GM23248 (cell line): ENCODE data around the gene LRP3. TPM values are rescaled to one million over a fixed set of nuclear protein-coding genes. Genes with fewer than 3 reads are reported as not detected.

Source experiments
- DNase-seq: peaks from one replicate; pipeline ENCODE4 v3.0.0-alpha.2; 2015
- H2AFZ ChIP-seq: fragments of 200-600 bp; sonication (generic); 2 replicates; pipeline ENCODE4 v1.6.1; 2016; ENCODE audit warnings: antibody characterized with exemption
- H3F3A ChIP-seq: fragments of 200-600 bp; sonication (generic); 2 replicates; pipeline ENCODE4 v1.6.1; 2016; ENCODE audit warnings: mild to moderate bottlenecking, antibody characterized with exemption, mixed run types; ENCODE audit not compliant: insufficient read depth
- H3K27ac ChIP-seq: fragments of 200-600 bp; sonication (generic); 2 replicates; pipeline ENCODE4 v1.5.1; 2016; ENCODE audit warnings: mild to moderate bottlenecking
- H3K27me3 ChIP-seq: fragments of 200-600 bp; sonication (generic); replicated peaks from 2 replicates; pipeline ENCODE4 v1.6.1; 2016; ENCODE audit warnings: mild to moderate bottlenecking; ENCODE audit not compliant: insufficient read depth
- H3K36me3 ChIP-seq: fragments of 200-600 bp; sonication (generic); 2 replicates; pipeline ENCODE4 v1.6.1; 2016; ENCODE audit warnings: low read depth, mild to moderate bottlenecking
- H3K4me1 ChIP-seq: fragments of 200-600 bp; sonication (generic); 2 replicates; pipeline ENCODE4 v1.6.1; 2016; ENCODE audit warnings: mild to moderate bottlenecking; ENCODE audit not compliant: insufficient read depth
- H3K4me2 ChIP-seq: fragments of 200-600 bp; sonication (generic); one replicate; pipeline ENCODE4 v1.6.1; 2016; ENCODE audit warnings: mild to moderate bottlenecking; ENCODE audit not compliant: unreplicated experiment
- H3K4me3 ChIP-seq: fragments of 200-600 bp; sonication (generic); 2 replicates; pipeline ENCODE4 v1.5.1; 2016; ENCODE audit warnings: mild to moderate bottlenecking
- H3K79me2 ChIP-seq: fragments of 200-600 bp; sonication (generic); 2 replicates; pipeline ENCODE4 v1.6.1; 2016; ENCODE audit warnings: mild to moderate bottlenecking; ENCODE audit not compliant: insufficient read depth
- H3K9ac ChIP-seq: fragments of 200-600 bp; sonication (generic); 2 replicates; pipeline ENCODE4 v1.6.1; 2016; ENCODE audit warnings: mild to moderate bottlenecking
- H3K9me2 ChIP-seq: fragments of 200-600 bp; sonication (generic); 2 replicates; pipeline ENCODE4 v1.6.1; 2016; ENCODE audit warnings: mixed run types, mild to moderate bottlenecking, moderate library complexity; ENCODE audit not compliant: insufficient read depth
- H3K9me3 ChIP-seq: fragments of 200-600 bp; sonication (generic); one replicate; pipeline ENCODE4 v1.6.1; 2017; ENCODE audit warnings: low read depth
- H4K20me1 ChIP-seq: fragments of 200-600 bp; sonication (generic); 2 replicates; pipeline ENCODE4 v1.6.0; 2016; ENCODE audit not compliant: insufficient read depth
- EZH2 ChIP-seq: fragments of 200-600 bp; sonication (generic); IDR thresholded peaks from 2 replicates; pipeline ENCODE4 v1.6.1; 2018; ENCODE audit warnings: antibody characterized with exemption, mild to moderate bottlenecking; ENCODE audit not compliant: insufficient read depth, poor library complexity, severe bottlenecking
- EZH2phosphoT487 ChIP-seq: fragments of 200-600 bp; sonication (generic); IDR thresholded peaks from 2 replicates; pipeline ENCODE4 v1.6.1; 2018; ENCODE audit warnings: antibody characterized with exemption, moderate library complexity, mild to moderate bottlenecking, low read depth; ENCODE audit not compliant: insufficient read depth
- WGBS, 2 experiments: methylation state at CpG; one replicate each; pipeline ENCODE4 v1.1.6; 2015 to 2017; ENCODE audit warnings: low lambda C conversion rate in 2 of 2, low coverage in 1 of 2; ENCODE audit errors: missing lambda C conversion rate in 2 of 2; 5-methylcytosine and 5-hydroxymethylcytosine counted together
- in situ Hi-C: fragments of 300-500 bp; cut with MboI; formaldehyde crosslinking; loops from 2 replicates; pipeline ENCODE4 v1.15.0; 2020
- polyA plus RNA-seq: library from polyadenylated mRNA; unstranded; fragments of >200 nt; fragmentation: Nextera tagmentation; extraction: Ambion mirVana; gene quantifications from 2 replicates; pipeline ENCODE4 v1.2.1, GENCODE V29; 2016
- total RNA-seq: library from RNA; depleted of rRNA; stranded (reverse); fragments of >200 nt; shearing (Covaris generic); gene quantifications from 2 replicates; pipeline ENCODE4 v1.2.3, GENCODE V29; 2014

The LRP3 gene
- total and polyA plus RNA-seq, 2 experiments from 2014 or later = 2.9 to 58.3 TPM

GRCh38 chr19:33251076-33251475, 56.9 kb downstream of the LRP3 start:
- H3K9ac ChIP-seq = no peak overlapping the region
- H3F3A ChIP-seq = no peaks in the 10 kb centered on the region
- no peak overlapping the region for H3K27ac ChIP-seq
- 36 to 58% methylated on average over 7 to 11 of the region's 12 CpGs for WGBS, 2 experiments
- H3K4me2 ChIP-seq = no peak overlapping the region
- no peaks in the 10 kb centered on the region for H3K9me2 ChIP-seq
- H3K4me1 ChIP-seq = no peaks in the 10 kb centered on the region
- no peaks in the 10 kb centered on the region for H4K20me1 ChIP-seq
- no peaks in the 10 kb centered on the region for H3K36me3 ChIP-seq
- TF ChIP-seq EZH2phosphoT487 = no peak
- TF ChIP-seq EZH2 = no peak
- no peaks in the 10 kb centered on the region for H3K9me3 ChIP-seq
- H3K79me2 ChIP-seq = no peaks in the 10 kb centered on the region
- H3K4me3 ChIP-seq = no peak overlapping the region
- no peaks in the 10 kb centered on the region for H3K27me3 ChIP-seq
- H2AFZ ChIP-seq = no peak overlapping the region
- DNase-seq = no peak
- in situ Hi-C loops = no loop called here

GRCh38 chr19:33251526-33252090, 57.5 kb downstream of the LRP3 start:
- H3K4me1 ChIP-seq = no peaks in the 10 kb centered on the region
- H3K27ac ChIP-seq = no peak overlapping the region
- H2AFZ ChIP-seq = no peak overlapping the region
- H3K4me3 ChIP-seq = no peak overlapping the region
- in situ Hi-C loops = no loop called here
- no peaks in the 10 kb centered on the region for H3K9me3 ChIP-seq
- no peaks in the 10 kb centered on the region for H3K36me3 ChIP-seq
- H4K20me1 ChIP-seq = no peaks in the 10 kb centered on the region
- TF ChIP-seq EZH2 = no peak
- TF ChIP-seq EZH2phosphoT487 = no peak
- WGBS, 2 experiments = 48 to 57% methylated on average over 17 of the region's 17 CpGs
- no peak overlapping the region for H3K4me2 ChIP-seq
- H3K9me2 ChIP-seq = no peaks in the 10 kb centered on the region
- DNase-seq = no peak
- no peaks in the 10 kb centered on the region for H3K27me3 ChIP-seq
- H3K9ac ChIP-seq = no peak overlapping the region
- no peaks in the 10 kb centered on the region for H3F3A ChIP-seq
- no peaks in the 10 kb centered on the region for H3K79me2 ChIP-seq

GRCh38 chr19:33252418-33252962, 58.4 kb downstream of the LRP3 start:
- Histone ChIP-seq H3K4me3 (no peak overlapping the region), H3K4me1 (no peaks in the 10 kb centered on the region), H2AFZ (no peak overlapping the region), H3K9ac (no peak overlapping the region), H3K4me2 (no peak overlapping the region), H3K36me3 (no peaks in the 10 kb centered on the region), H3K79me2 (no peaks in the 10 kb centered on the region), H3F3A (no peaks in the 10 kb centered on the region), H3K9me3 (no peaks in the 10 kb centered on the region), H3K27me3 (no peaks in the 10 kb centered on the region), H3K27ac (no peak overlapping the region), H4K20me1 (no peaks in the 10 kb centered on the region), H3K9me2 (no peaks in the 10 kb centered on the region)
- TF ChIP-seq EZH2 = no peak
- TF ChIP-seq EZH2phosphoT487 = no peak
- in situ Hi-C loops = no loop called here
- DNase-seq = no peak
- WGBS, 2 experiments = 38 to 50% methylated on average over 4 of the region's 4 CpGs

GRCh38 chr19:33252971-33253370, 58.8 kb downstream of the LRP3 start:
- Histone ChIP-seq H3K36me3 (no peaks in the 10 kb centered on the region), H3K79me2 (no peaks in the 10 kb centered on the region), H2AFZ (no peak overlapping the region), H3K4me3 (no peak overlapping the region), H3F3A (no peaks in the 10 kb centered on the region), H3K27me3 (no peaks in the 10 kb centered on the region), H3K27ac (no peak overlapping the region), H3K9ac (no peak overlapping the region), H3K9me2 (no peaks in the 10 kb centered on the region), H3K4me1 (no peaks in the 10 kb centered on the region), H4K20me1 (no peaks in the 10 kb centered on the region), H3K4me2 (no peak overlapping the region), H3K9me3 (no peaks in the 10 kb centered on the region)
- TF ChIP-seq EZH2 (no peak), EZH2phosphoT487 (no peak)
- WGBS, 2 experiments = 65 to 69% methylated on average over 6 to 7 of the region's 8 CpGs
- in situ Hi-C loops = no loop called here
- no peak for DNase-seq
